ENCODE measurements around the gene CDC14B. TPM values are rescaled to one million over a fixed set of nuclear protein-coding genes. Genes with fewer than 3 reads are reported as not detected.
"Not testable (repeated sequence)": the region's sequence is repeated elsewhere in the genome, so short reads cannot be mapped to it uniquely, and the experiment has no call there.

The CDC14B gene
- total RNA-seq, 1 donor from 2014 or later = 26.0 TPM

GRCh38 chr9:96621618-96622017 lies 2.0 kb upstream of the CDC14B start:
- DNase-seq = no peak

- DNase-seq = no peak
These were observed 1.2 kb upstream of the CDC14B start for GRCh38 chr9:96620832-96621269.

- no peak for DNase-seq
These were observed 505 bp upstream of the CDC14B start for GRCh38 chr9:96620181-96620514.

DNA sequence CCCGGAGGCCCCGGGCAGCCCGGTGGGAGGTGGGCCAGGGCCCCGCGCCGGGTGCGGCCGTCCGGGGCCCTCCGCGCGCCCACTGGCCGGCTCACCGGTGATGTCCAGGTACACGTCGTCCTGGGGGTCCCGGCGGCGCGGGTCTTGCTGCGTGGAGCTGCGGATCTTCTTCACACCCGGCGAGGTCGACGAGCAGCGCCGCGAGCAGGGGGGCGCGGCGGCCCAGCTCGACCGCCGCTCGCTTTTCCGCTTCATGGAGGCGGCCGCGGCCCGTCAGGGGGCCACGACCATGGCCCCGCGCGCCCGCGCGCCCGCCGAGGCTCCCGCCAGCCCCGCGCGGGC lies 548 bp downstream of the CDC14B start:
- no peak for DNase-seq

GRCh38 chr9:96618209-96619123 lies 1.2 kb downstream of the CDC14B start:
- DNase-seq = peak; percentile 79

DNA sequence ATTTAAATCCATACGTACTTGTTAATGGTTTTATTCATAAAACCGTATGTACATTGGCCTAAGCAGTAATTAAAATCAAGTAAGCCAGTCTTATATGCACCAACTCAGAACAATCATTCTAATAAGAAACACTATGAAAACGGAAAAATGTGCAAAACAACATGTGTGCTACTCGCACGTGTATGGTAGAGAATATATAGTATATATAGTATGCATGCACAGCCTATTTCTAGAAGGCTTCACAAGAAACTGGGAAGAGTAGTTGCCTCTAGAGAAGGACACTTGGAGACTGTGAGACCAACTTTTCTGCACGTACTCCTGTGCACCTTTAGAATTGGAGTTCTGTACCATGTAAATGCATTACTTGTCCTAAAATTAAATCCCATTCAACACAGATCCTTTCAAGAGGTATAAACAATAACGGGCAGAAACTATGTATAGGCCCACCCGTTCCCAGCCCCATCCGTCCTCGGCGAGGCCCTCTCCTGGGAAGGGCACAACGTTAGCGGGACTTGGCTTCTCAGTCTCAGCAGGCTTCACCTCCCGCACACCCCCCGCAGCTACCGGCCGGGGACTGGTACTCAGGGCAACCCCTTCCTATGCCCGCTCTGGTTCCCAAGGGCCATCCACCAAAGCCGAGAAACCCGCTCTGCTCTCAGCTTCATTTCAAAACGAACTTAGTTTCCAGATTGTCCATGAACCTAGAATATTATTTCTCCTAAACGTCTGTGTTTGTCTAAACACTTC lies 2.0 kb downstream of the CDC14B start:
- DNase-seq = no peak

- no peak for DNase-seq
These were observed 2.7 kb downstream of the CDC14B start for GRCh38 chr9:96616817-96617438.

DNA sequence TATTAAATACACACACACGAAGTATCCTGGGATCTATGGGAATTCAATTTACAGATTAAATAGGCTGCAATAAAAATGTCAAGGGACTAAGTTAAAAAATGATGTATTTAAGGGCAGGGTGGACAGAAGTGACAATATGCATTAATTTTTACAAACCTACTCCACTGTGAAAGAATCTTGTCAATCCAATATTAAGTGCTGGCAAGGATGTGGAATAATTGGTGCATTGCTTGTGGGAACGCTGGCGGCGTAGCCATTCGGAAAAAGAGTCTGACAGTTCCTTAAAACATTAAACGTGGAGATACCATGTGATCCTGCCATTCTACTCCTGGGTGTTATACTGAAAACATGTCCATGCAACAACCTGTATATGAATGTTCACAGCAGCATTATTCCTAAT lies 4.2 kb downstream of the CDC14B start:
- no peak for DNase-seq

DNA sequence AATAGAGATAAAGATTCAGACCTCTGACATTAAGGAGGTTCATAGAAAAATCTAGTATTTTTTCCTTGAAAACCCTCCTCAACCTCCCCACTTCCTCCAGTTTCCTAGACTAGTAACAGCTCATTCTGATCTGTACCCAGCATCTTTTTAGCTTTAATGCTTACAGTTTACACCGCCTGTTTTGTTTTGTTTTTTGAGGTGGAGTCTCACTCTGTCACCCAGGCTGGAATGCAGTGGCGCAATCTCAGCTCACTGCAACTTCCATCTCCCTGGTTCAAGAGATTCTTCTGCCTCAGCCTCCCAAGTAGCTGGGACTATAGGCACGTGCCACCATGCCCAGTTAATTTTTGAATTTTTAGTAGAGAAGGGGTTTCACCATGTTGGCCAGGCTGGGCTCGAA lies 5.0 kb downstream of the CDC14B start:
- not testable (repeated sequence) for DNase-seq

DNA sequence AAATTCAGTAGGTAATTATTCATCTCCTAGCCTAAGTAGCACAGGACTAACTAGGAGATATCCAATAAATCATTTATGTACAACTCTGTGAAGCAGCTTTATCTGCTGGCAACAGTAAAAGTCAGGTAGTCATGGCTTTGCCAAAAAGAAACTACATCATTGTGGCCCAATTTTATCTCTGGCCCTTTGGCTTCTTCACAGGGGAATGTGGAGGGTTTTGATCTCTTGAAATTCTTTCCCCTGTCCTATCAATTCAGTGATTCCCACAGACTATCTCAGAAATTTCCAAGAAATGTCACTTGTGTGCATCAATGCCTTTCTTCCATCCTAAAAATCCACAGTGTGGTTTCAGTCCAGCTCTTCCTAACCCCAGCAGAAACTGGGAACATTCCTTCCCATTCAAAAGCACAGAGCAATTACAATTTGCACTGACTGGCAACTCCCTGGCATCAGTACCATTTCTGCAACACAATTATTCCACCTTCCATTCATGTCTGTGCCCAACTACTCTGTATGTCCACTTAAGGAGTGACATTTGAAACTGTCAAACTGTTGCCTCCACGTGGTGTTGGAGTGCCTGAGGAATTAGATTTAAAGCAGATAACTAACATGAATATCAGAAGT lies 6.6 kb downstream of the CDC14B start:
- DNase-seq = no peak

DNA sequence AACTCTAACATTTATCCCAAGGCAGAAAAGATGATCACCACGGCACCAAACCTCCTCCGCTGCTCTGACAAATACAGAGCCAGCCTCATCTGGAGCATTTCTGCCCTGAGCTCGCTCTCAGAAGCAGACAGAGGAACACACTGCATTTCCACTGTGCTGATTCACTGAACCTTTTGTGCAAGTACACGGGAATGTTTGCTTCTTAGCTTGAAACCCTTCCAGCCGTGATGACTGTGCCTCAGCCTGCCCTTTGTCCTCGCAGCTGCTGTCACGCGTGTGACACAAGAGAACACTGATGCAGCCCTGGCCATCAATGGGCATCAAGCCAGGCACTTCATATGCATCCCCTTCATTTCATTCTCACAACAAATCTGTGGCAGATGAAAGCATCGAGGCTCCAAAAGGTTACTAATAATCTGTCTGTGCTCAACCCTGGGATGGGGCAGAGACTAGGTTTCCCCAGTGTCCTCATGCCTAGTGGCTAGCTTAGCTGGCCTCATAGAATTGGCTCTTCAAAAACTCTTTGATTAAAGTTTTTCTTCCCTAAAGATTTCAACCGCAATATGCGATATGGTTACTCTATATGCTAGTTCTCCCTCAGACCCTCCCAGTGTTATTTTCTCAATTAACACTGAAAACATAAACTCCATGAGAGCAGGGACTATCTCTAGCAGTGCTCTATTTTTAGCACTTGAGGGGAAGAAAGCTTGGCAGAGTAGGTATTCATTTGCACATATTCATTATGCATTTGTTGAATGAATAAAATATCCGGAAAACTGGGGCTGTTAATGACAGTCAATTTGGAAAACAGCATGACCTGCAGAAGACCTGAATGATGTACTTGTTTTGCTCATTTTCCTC lies 7.3 kb downstream of the CDC14B start:
- DNase-seq = no peak

GRCh38 chr9:96611302-96611701 lies 8.3 kb downstream of the CDC14B start:
- no peak for DNase-seq

DNA sequence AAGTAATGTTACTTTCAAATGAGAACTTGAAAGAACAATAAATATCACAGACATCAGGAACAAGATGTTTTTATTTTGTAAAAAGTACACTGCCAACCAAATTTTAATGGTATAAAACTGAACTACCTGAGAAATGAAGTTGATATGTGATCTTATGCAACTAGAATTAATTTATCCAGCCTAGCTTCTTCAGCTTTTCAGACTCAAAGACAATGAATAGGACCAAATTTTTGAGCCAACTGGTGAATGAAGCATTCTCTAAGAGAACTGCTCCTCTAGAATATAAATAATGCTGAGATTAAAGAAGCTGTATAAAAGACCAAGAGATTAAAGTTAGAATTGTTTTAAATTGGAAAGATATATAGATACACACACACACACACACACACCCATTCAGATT lies 9.9 kb downstream of the CDC14B start:
- no peak for DNase-seq

DNA sequence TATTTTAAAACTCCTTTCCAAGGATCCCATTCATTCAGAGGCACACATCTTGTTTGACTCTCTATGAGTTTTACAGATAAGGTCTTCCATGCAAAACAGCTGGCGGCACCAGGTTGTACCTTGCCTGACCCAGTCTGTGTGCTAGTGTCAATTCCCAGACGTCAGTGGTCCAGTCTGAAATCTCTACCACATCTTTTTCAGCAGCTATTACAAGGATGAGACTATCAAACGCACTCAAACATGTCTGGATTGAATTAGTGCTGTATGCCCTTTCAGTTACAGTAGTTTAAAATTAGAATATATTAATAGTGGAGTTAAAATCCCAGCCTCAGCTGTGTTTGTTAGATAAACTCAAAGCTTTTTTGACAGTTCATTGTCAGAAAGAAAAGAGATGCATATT lies 11.7 kb downstream of the CDC14B start:
- no peak for DNase-seq

GRCh38 chr9:96605328-96605727 lies 14.3 kb downstream of the CDC14B start:
- no peak for DNase-seq

DNA sequence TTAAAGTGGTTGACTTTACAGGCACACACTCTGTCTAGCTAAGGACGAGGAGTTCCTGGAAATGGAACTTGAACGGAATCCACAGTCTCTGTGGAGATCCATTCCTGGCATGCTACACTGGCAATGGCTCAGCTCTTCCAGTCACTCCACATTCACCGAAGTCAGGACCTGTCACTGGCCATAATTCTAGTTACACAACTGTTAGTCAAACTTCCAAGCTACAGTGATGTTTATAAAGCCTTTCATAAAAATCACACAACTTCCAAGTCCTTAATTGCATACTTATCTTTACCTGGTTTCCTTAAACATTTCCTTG lies 15.7 kb downstream of the CDC14B start:
- DNase-seq = peak; percentile 17

- DNase-seq = no peak
These were observed 16.2 kb downstream of the CDC14B start for GRCh38 chr9:96603305-96604003.

- DNase-seq = no peak
These were observed 20.3 kb downstream of the CDC14B start for GRCh38 chr9:96599298-96599697.

- no peak for DNase-seq
These were observed 23.0 kb downstream of the CDC14B start for GRCh38 chr9:96596601-96597111.

DNA sequence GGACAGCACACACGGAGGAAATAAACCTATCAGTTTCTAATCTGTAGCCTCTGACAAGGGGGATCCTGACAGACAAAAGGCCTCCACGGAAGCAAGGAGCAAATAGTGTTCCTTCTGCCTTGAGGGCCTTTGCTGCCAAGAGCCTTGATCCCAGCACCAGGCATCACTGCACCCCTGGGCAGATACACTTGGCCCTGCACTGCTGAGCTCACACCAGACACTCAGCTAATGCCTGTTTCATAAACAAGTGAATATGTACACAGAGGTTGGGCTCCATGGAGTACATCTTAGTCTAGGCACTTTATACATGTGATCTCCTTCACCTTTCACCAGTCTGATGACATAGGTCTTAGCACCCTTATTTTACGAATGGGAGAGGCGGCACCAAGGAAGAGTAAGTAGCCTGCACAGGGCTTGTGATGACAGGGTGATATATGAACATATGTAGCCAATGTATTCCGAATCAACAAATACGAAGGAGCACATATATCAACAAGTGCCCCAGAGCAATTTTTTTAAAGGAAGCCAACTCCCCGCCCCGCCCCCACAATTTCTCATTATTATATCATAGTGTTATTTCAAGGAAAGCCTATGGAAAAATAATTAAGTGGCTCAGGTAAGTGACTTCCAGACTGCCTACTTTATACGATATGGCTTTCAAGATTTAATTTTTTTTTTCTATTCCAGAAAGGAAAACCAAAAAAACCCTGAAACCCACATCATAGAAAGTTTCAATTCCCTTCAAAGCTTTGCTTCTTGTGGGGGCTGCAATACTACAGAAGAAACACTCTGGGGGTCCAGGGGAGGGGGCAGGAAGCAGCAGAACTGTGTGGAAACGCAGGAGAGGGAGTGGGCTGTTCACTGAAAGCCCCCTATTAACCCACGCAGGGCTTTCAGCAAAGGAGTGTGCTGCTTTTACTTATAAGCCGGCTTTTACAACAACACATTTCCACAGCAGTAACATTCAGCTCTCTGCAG lies 32.0 kb downstream of the CDC14B start:
- no peak for DNase-seq
